Stomach (tissue), 9 donors: ENCODE data around the gene STIM1. TPM values are rescaled to one million over a fixed set of nuclear protein-coding genes. Genes with fewer than 3 reads are reported as not detected.

ENCODE experiments used
- DNase-seq, 2 donors: peaks; one replicate each; pipeline versions ENCODE4 v3.0.0 to v3.0.0-alpha.2; 2013 to 2019
- H3K27ac ChIP-seq, 5 donors: fragments of 200-600 bp in 4 of 5; sonication (generic) in 4 of 5; one replicate each; pipeline ENCODE4 v1.5.1; 2013 to 2019; ENCODE audit warnings: mild to moderate bottlenecking in 1 of 5, moderate library complexity in 1 of 5
- H3K27me3 ChIP-seq, 3 donors: fragments of 200-600 bp; sonication (generic); one replicate each; pipeline ENCODE4 v1.5.1; 2017 to 2019; ENCODE audit warnings: mixed run types in 1 of 3
- H3K36me3 ChIP-seq, 4 donors: fragments of 200-600 bp; sonication (generic); 1 replicate in 3 of 4; 2 replicates in 1 of 4; pipeline ENCODE4 v1.5.1; 2016 to 2019
- H3K4me1 ChIP-seq, 4 donors: fragments of 200-600 bp; sonication (generic); one replicate each; pipeline ENCODE4 v1.5.1; 2016 to 2019
- H3K4me3 ChIP-seq, 4 donors: fragments of 200-600 bp; sonication (generic) in 3 of 4; one replicate each; pipeline ENCODE4 v1.5.1; 2016 to 2019; ENCODE audit warnings: mild to moderate bottlenecking in 1 of 4
- H3K9me3 ChIP-seq, 4 donors: fragments of 200-600 bp; sonication (generic); one replicate each; pipeline ENCODE4 v1.5.1; 2016 to 2019
- EP300 ChIP-seq: sonication (generic); formaldehyde crosslinking; IDR thresholded peaks from one replicate; pipeline ENCODE4 v1.6.1; 2017; ENCODE audit warnings: antibody characterized with exemption
- POLR2A ChIP-seq, 4 donors: fragments of 450-650 bp; IDR thresholded peaks; one replicate each; pipeline ENCODE4 v1.6.1; 2016; ENCODE audit warnings: antibody characterized with exemption in 4 of 4, control low read depth in 2 of 4, mild to moderate bottlenecking in 1 of 4, moderate library complexity in 1 of 4
- POLR2AphosphoS5 ChIP-seq, 3 donors: sonication (generic); formaldehyde crosslinking; IDR thresholded peaks; one replicate each; pipeline ENCODE4 v1.6.1; 2016; ENCODE audit warnings: antibody characterized with exemption in 3 of 3
- WGBS, 5 donors: extraction: QIAGEN DNeasy Blood & Tissue Kit in 3 of 5; methylation state at CpG; one replicate each; pipeline versions ENCODE4 v1.1.5 to v1.1.7; 2013 to 2018; 5-methylcytosine and 5-hydroxymethylcytosine counted together
- intact Hi-C: fragments of 100-400 bp; cut with DNase I; formaldehyde crosslinking; loops from one replicate; pipeline ENCODE4 v1.15.1; 2023; ENCODE audit warnings: low total_unique reads
- polyA plus RNA-seq, 3 donors: library from polyadenylated mRNA; stranded (reverse); fragments of 200-250 nt; gene quantifications; one replicate each; pipeline ENCODE4 v1.2.3, GENCODE V29; 2013
- total RNA-seq, 5 donors: library from RNA; depleted of rRNA; stranded (reverse); fragments of >200 nt; gene quantifications; one replicate each; pipeline versions ENCODE4 v1.1.0 to v1.2.3, GENCODE V29; 2014 to 2016
- TF ChIP-seq, protein P1 (sequence below), 7 experiments: fragments of 450-650 bp in 4 of 7; fragments of 200-600 bp in 3 of 7; sonication (generic) in 3 of 7; IDR thresholded peaks; one replicate each; pipeline ENCODE4 v1.5.1; 2016 to 2019; ENCODE audit warnings: antibody characterized with exemption in 7 of 7, control low read depth in 2 of 7, mild to moderate bottlenecking in 1 of 7
- donor health status: healthy with polysubstance abuse.
- donor health status: Bipolar disorder and iron deficiency.
- donor health status: healthy.

STIM1 gene
- total and polyA plus RNA-seq, 8 donors = 8.7 to 70.7 (median 34.3) TPM

DNA sequence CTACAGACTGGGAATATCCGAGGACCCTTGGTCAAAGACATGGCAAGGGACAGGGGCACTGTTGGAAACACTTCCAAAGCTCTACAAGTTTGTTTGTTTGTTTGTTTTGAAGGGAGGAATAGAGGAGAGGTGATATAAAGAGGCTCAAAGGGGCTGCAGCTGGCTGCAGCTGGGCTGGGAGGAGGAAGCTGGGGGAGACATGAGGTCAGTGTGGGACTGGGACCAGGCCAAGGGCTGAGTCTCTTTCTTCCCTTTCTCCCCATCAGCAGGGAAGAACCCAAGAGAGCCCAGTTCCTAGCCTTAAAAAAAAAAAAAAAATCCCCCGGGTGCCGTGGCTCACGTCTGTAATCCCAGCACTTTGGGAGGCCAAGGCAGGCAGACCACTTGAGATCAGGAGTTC, 19.7 kb upstream of the STIM1 start:
- 66 to 81% (median 68%) methylated on average over 4 of the region's 4 CpGs for WGBS, 5 donors
- peak overlapping the region in 3 of 5 donors; percentile 10 to 98 (median 98) for H3K27ac ChIP-seq
- no peaks in the 10 kb centered on the region for H3K27me3 ChIP-seq
- intact Hi-C loops = no loop called here
- no peak for DNase-seq
- TF ChIP-seq EP300 (no peak), POLR2A (IDR thresholded peaks at IDR 0.05) (no peak), POLR2AphosphoS5 (IDR thresholded peaks at IDR 0.05) (no peak)
- TF ChIP-seq, protein P1, sequence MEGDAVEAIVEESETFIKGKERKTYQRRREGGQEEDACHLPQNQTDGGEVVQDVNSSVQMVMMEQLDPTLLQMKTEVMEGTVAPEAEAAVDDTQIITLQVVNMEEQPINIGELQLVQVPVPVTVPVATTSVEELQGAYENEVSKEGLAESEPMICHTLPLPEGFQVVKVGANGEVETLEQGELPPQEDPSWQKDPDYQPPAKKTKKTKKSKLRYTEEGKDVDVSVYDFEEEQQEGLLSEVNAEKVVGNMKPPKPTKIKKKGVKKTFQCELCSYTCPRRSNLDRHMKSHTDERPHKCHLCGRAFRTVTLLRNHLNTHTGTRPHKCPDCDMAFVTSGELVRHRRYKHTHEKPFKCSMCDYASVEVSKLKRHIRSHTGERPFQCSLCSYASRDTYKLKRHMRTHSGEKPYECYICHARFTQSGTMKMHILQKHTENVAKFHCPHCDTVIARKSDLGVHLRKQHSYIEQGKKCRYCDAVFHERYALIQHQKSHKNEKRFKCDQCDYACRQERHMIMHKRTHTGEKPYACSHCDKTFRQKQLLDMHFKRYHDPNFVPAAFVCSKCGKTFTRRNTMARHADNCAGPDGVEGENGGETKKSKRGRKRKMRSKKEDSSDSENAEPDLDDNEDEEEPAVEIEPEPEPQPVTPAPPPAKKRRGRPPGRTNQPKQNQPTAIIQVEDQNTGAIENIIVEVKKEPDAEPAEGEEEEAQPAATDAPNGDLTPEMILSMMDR (IDR thresholded peaks at IDR 0.05) = no peak
- no peaks in the 10 kb centered on the region for H3K9me3 ChIP-seq
- peak overlapping the region in 2 of 4 donors; percentile 7 to 8 for H3K4me3 ChIP-seq
- H3K36me3 ChIP-seq = peaks cover 0 to 6% (median 5%) of the 10 kb centered on the region in 4 donors
- H3K4me1 ChIP-seq = peaks cover 55 to 94% (median 88%) of the 10 kb centered on the region in 4 donors

- peak overlapping the region in 2 of 4 donors; percentile 12 to 21 for H3K4me3 ChIP-seq
Measured at GRCh38 chr11:3836903-3837302, 18.6 kb upstream of the STIM1 start.

DNA sequence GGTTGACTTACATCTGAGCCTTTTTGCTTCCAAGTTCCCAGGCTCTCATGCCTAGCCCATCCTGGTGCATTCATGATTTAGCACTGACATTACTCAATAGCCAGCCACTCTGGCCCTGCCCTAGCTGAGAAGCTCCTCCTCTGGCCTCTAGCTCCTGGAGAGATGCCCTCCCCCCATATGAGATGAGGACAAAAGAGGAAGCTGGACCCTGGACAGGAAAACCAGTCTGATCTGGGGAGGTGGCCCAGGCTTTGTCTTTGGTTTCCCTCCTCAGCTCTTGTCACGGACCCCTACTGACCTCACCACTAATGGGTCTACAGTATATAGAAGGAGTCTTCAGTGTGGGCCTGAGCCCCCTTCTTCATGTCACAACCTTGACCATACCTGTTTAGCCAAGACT, 17.7 kb upstream of the STIM1 start:
- Histone ChIP-seq H3K27ac (peak overlapping the region in 4 of 5 donors; percentile 98 to 99 (median 98)), H3K9me3 (no peaks in the 10 kb centered on the region), H3K36me3 (peaks cover 0 to 2% (median 0%) of the 10 kb centered on the region in 4 donors), H3K4me3 (peak overlapping the region in 2 of 4 donors; percentile 12 to 78), H3K27me3 (no peaks in the 10 kb centered on the region), H3K4me1 (peaks cover 45 to 80% (median 77%) of the 10 kb centered on the region in 4 donors)
- peak; percentile 36 to 47 for DNase-seq
- TF ChIP-seq EP300 (no peak), POLR2A (IDR thresholded peaks at IDR 0.05) (no peak), POLR2AphosphoS5 (IDR thresholded peaks at IDR 0.05) (no peak)
- TF ChIP-seq, protein P1 (IDR thresholded peaks at IDR 0.05) = no peak
- 64 to 96% (median 81%) methylated on average over 1 of the region's 1 CpG for WGBS, 5 donors
- intact Hi-C loops = no loop called here

More at GRCh38 chr11:3836903-3837302, 18.6 kb upstream of the STIM1 start:
- Histone ChIP-seq H3K36me3 (peaks cover 0 to 5% (median 0%) of the 10 kb centered on the region in 4 donors), H3K27ac (peak overlapping the region in 4 of 5 donors; percentile 47 to 98 (median 98)), H3K27me3 (no peaks in the 10 kb centered on the region), H3K4me1 (peaks cover 54 to 85% (median 84%) of the 10 kb centered on the region in 4 donors), H3K9me3 (no peaks in the 10 kb centered on the region)
- TF ChIP-seq, protein P1 (IDR thresholded peaks at IDR 0.05) = no peak
- TF ChIP-seq POLR2AphosphoS5 (IDR thresholded peaks at IDR 0.05) (no peak), EP300 (no peak), POLR2A (IDR thresholded peaks at IDR 0.05) (no peak)
- WGBS, 5 donors = 65 to 85% (median 73%) methylated on average over 5 of the region's 5 CpGs
- peak; percentile 31 to 41 for DNase-seq
- intact Hi-C loops = no loop called here

DNA sequence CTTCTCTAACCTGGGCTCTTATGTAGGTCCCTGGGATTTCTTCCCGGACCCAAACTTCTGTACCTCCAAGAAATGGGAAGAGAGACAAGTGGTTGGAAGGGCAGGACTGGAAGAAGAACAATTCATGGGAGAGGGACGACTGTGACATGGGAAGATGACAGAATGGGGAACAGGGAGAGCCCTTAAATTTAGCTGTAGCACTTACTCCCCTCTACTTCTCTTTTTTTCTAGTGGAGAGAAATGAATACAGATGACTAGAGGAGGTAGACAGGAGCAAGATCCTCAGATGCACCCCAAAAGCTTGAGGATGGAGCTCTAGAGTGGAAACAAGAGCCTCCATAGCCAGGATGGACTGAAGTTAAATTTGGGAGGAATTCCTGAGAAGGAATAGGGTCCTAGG, 17.0 kb upstream of the STIM1 start:
- H3K27me3 ChIP-seq = no peaks in the 10 kb centered on the region
- H3K4me1 ChIP-seq = peaks cover 41 to 73% (median 70%) of the 10 kb centered on the region in 4 donors
- DNase-seq = no peak
- peak overlapping the region in 4 of 5 donors; percentile 98 to 99 (median 98) for H3K27ac ChIP-seq
- 73 to 86% (median 75%) methylated on average over 2 of the region's 2 CpGs for WGBS, 5 donors
- H3K4me3 ChIP-seq = peak overlapping the region in 3 of 4 donors; percentile 59 to 97 (median 78)
- TF ChIP-seq POLR2A (IDR thresholded peaks at IDR 0.05) = no peak
- TF ChIP-seq, protein P1 (IDR thresholded peaks at IDR 0.05) = no peak
- no peak for TF ChIP-seq EP300
- TF ChIP-seq POLR2AphosphoS5 (IDR thresholded peaks at IDR 0.05) = no peak
- intact Hi-C loops = no loop called here
- H3K36me3 ChIP-seq = no peaks in the 10 kb centered on the region
- H3K9me3 ChIP-seq = no peaks in the 10 kb centered on the region
